Pulmonary artery endothelial cell (primary cell): ENCODE measurements around the gene PALD1. TPM values are rescaled to one million over a fixed set of nuclear protein-coding genes. Genes with fewer than 3 reads are reported as not detected.
"Not testable (repeated sequence)": the region's sequence is repeated elsewhere in the genome, so short reads cannot be mapped to it uniquely, and the experiment has no call there.

Experiments
- DNase-seq: peaks from one replicate; pipeline ENCODE4 v3.0.0-alpha.2; 2011; ENCODE audit warnings: low read depth, low spot score
- total RNA-seq: library from RNA; depleted of rRNA; stranded (reverse); fragments of >200 nt; gene quantifications from 2 replicates; pipeline ENCODE4 v1.2.3, GENCODE V29; 2014

Gene PALD1
- total RNA-seq, 1 donor from 2014 or later, result 90.4 TPM

GRCh38 chr10:70602665-70603448 lies 124.3 kb downstream of the PALD1 start, which contains the start of gene PRF1:
Gene PRF1 (minus strand): TSS chr10:70602741. CDS start chr10:70600902, 1,839 bp downstream.
- no peak for DNase-seq

GRCh38 chr10:70603449-70603801 lies 124.9 kb downstream of the PALD1 start:
- no peak for DNase-seq

GRCh38 chr10:70604106-70604505 lies 125.5 kb downstream of the PALD1 start:
- no peak for DNase-seq

- DNase-seq, result no peak
Observed at GRCh38 chr10:70605161-70605560, 126.6 kb downstream of the PALD1 start.

- no peak for DNase-seq
Observed at GRCh38 chr10:70607936-70608335, 129.4 kb downstream of the PALD1 start.

- no peak for DNase-seq
Observed at GRCh38 chr10:70613941-70614340, 135.4 kb downstream of the PALD1 start.

- DNase-seq, result not testable (repeated sequence)
Observed at GRCh38 chr10:70614364-70614763, 135.8 kb downstream of the PALD1 start.

GRCh38 chr10:70615211-70615610 lies 136.6 kb downstream of the PALD1 start:
- no peak for DNase-seq

GRCh38 chr10:70615784-70616522 lies 137.4 kb downstream of the PALD1 start:
- no peak for DNase-seq

- no peak for DNase-seq
Observed at GRCh38 chr10:70616761-70617160, 138.2 kb downstream of the PALD1 start.

Other genes starting within 250 kb of the PALD1 start
- 295 and 309 TPM in 2 replicates for gene PPA1, start 245.3 kb upstream of the PALD1 start, total RNA-seq
- not detected in 2 replicates for gene NPFFR1, start 194.8 kb upstream of the PALD1 start, total RNA-seq
- 6.7 and 14.4 TPM in 2 replicates for gene LRRC20, start 96.1 kb upstream of the PALD1 start, total RNA-seq
- 20.5 and 23.6 TPM in 2 replicates for gene EIF4EBP2, start 74.6 kb upstream of the PALD1 start, total RNA-seq
- not detected in 2 replicates for gene NODAL, start 37.1 kb upstream of the PALD1 start, total RNA-seq
- not detected in 2 replicates for gene PRF1, start 124.0 kb downstream of the PALD1 start, total RNA-seq
- gene ADAMTS14, start 193.7 kb downstream of the PALD1 start, total RNA-seq, result under 0.01 TPM in 1 of 2 replicates, not detected in the other